ENCODE data around the gene PLXNA1.

PLXNA1 gene

GRCh38 chr3:126974756-126975155 is 8.2 kb upstream of the PLXNA1 start:
- no peak for TF ChIP-seq CTCF (conservative IDR thresholded peaks at IDR 0.05)
- H3K27ac ChIP-seq: no peak overlapping the region

GRCh38 chr3:126976906-126977305 is 6.0 kb upstream of the PLXNA1 start:
- no peak overlapping the region for H3K27ac ChIP-seq
- TF ChIP-seq CTCF (conservative IDR thresholded peaks at IDR 0.05): no peak

DNA sequence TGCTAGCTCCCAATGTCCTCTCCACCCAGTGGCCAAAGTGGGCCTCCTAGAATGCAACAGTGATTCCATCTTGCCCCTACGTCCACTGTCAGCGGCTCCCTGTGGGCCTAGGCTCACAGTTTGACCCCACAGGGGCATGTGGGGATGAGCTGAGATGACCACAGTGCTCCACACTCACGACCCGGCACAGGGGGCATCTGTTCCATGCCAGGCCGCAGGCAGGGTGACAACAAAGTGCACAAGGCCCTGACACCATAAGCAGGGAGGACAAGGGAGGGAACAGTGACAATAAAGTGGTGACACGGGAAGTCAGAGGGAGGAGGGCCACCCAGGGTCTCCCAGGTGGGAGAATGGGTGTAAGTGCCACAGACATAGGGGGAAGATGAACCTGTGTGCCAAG is 5.1 kb upstream of the PLXNA1 start:
- no peak overlapping the region for H3K27ac ChIP-seq
- no peak for TF ChIP-seq CTCF (conservative IDR thresholded peaks at IDR 0.05)

DNA sequence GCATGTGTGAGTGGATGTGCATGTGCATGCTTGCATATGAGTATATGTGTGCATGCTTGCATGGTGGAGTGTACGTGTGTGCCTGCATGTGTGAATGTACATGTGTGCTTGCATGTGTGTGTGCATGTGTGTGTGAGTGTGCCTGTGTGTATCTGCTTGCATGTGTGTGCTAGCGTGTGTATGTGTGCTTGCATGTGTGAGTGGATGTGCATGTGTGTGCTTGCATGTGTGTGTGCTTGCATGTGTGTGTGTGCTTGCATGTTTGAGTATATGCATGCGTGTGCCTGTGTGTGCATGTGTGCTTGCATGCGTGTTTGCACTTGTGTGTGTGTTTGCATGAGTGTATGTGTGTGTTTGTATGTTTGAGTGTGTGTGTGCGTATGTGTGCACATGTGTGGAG is 4.6 kb upstream of the PLXNA1 start:
- no peak overlapping the region for H3K27ac ChIP-seq
- TF ChIP-seq CTCF (conservative IDR thresholded peaks at IDR 0.05): no peak

- no peak for TF ChIP-seq CTCF (conservative IDR thresholded peaks at IDR 0.05)
- no peak overlapping the region for H3K27ac ChIP-seq
Observed at GRCh38 chr3:126979046-126979628, 3.8 kb upstream of the PLXNA1 start.

DNA sequence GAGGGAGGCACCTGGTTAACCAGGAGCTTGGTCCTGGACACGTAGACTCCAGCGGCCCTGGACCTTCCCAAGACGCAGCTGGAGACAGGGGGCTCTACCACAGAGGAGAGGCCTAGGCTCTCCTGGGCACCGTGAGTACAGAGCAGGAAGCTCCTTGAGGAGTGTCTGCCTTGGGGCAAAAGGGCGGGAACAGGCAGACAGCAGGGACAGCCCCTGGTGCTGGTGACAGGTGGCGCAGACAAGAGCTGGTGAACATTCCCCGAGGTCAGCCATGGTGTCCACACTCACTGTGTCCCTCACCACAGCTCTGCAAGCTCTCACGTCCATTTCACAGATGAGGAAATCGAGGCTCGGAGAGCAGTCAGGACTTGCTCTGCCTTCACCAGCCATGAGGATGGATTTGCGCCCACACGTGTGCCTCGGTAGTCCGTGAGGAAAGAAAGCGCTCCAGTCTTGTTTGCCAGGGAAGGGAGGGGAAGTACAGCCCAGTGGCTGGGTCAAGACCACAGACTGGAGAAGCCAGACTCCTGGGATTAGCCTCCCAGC is 2.6 kb upstream of the PLXNA1 start:
- no peak for TF ChIP-seq CTCF (conservative IDR thresholded peaks at IDR 0.05)
- H3K27ac ChIP-seq: no peak overlapping the region

DNA sequence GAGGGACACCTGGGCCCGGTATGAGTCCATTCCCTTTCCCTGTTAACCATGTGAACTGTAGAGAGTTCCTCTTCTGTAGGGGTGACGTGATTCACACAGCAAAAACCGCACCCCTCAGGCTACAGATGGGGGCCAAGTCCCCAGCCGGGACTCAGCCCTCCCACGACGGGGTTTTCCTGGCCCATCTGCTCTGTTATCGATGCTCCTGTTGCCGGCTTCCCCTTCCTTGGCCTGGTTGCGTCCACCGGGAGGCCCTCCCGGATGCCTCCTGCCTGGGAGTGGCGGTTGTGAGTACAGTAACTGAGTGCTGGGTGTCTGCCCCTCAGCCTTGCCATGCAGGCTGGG is 817 bp upstream of the PLXNA1 start:
- H3K27ac ChIP-seq: no peak overlapping the region; the same call in 1 of the 2 replicates
- TF ChIP-seq CTCF (conservative IDR thresholded peaks at IDR 0.05): no peak

Data from VCaP (cell line).